GM19025 (cell line): Measurements from ENCODE around the gene NRG3.

Source experiments
- ATAC-seq: cut with Tn5 transposase; IDR thresholded peaks from one replicate; pipeline ENCODE4 v1.9.1; 2021; ENCODE audit warnings: mild to moderate bottlenecking, low read depth, moderate library complexity; ENCODE audit not compliant: unreplicated experiment

Gene NRG3

GRCh38 chr10:82075605-82076004, 200.6 kb downstream of the NRG3 start:
- ATAC-seq, result no peak

DNA sequence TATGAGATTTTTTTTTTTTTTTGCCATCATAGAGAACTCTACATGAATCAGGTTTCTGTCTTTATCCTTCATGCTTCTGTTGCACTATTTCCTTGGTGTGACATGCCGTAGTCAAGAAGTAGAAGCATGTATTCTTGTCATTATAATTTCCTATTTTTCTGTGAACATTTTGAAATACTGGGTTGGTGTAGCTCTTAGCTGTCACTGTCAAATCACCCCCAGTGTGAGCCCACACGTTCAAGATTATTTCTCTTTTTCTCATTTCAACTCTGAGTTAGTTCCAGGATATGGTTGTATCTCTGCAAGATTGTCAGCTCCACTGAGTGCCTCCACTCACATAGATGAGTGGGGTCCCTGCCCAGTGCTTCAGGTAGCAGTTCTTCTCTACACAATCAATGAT, 209.5 kb downstream of the NRG3 start:
- ATAC-seq, result no peak

DNA sequence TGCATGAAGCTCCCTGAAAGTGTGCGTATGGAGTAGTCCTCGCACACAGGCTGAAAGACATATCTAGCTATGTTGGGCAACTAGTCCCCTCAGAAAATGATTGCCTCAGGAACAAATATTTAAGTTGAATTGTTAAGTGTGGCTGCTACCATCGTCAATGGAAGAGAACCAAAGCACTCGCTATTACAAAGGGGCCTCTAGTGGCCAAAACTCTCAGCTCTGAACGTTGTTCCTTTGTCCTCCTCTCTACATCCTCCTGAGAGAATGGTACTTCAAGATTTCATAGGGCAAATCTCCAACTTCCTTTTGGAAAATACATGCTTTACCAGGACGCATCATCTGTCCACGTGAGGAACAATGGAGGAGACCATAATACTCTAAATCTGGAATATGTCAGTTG, 209.9 kb downstream of the NRG3 start:
- ATAC-seq, result no peak

- ATAC-seq, result no peak
Measured at GRCh38 chr10:82089327-82089726, 214.3 kb downstream of the NRG3 start.

DNA sequence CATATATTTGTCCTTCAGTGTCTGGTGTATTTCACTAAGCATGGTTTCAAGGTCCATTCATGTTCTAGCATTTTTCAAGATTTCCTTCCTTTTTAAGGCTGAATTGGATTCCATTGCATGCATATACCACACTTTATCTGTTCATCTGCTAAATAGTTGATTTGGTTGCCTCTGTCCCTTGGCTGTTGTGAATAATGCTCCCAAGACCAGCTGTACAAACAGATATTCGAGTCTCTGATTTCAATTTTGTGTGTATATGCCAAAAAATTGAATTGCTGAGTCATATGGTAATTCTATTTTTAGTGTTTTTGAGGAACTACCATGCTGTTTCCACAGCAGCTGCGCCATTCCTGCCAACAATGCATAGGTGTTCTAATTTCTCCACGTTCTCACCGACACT, 216.4 kb downstream of the NRG3 start:
- no peak for ATAC-seq

GRCh38 chr10:82092111-82092510, 217.1 kb downstream of the NRG3 start:
- no peak for ATAC-seq

- ATAC-seq, result no peak
Measured at GRCh38 chr10:82124713-82125112, 249.7 kb downstream of the NRG3 start.

GRCh38 chr10:82128527-82128926, 253.5 kb downstream of the NRG3 start:
- ATAC-seq, result no peak

DNA sequence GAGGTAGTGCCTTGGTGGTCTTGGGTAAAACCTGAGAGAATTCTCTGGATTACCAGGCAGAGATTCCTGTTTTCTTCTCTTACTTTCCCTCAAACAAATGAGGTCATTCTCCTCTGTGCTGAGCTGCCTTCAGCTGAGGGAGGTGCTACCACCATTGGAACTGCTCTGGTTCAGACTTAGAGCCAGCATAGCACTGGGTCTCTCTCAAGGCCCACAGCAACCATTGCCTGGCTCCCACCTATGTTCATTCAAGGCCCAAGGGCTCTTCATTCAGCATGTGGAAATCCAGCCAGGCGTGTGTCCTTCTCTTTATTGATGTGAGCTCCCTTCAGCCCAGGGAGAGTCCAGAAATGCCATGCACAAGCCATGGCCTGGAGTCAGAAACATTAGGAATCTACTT, 261.1 kb downstream of the NRG3 start:
- no peak for ATAC-seq

GRCh38 chr10:82144153-82144552, 269.2 kb downstream of the NRG3 start:
- no peak for ATAC-seq

GRCh38 chr10:82148764-82149163, 273.8 kb downstream of the NRG3 start:
- ATAC-seq, result no peak

DNA sequence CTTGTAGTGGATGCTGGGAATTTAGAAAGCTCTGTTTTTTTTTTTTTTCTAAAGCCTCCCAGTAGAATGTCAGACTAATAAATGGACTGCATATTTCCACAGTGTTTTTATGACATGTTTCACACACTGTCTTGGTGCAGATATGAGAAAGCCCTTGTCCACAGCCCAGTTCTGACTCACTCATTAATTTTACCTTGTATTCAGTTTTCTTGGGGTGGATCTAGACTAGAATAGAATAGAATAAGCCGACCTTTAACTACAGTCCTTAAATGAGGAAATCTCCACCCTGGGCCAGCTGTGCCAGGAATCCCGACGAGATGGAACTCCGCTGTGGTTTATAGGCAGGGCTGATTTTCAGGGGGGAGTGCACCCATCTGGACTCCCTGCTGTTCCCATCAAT, 274.7 kb downstream of the NRG3 start:
- no peak for ATAC-seq

DNA sequence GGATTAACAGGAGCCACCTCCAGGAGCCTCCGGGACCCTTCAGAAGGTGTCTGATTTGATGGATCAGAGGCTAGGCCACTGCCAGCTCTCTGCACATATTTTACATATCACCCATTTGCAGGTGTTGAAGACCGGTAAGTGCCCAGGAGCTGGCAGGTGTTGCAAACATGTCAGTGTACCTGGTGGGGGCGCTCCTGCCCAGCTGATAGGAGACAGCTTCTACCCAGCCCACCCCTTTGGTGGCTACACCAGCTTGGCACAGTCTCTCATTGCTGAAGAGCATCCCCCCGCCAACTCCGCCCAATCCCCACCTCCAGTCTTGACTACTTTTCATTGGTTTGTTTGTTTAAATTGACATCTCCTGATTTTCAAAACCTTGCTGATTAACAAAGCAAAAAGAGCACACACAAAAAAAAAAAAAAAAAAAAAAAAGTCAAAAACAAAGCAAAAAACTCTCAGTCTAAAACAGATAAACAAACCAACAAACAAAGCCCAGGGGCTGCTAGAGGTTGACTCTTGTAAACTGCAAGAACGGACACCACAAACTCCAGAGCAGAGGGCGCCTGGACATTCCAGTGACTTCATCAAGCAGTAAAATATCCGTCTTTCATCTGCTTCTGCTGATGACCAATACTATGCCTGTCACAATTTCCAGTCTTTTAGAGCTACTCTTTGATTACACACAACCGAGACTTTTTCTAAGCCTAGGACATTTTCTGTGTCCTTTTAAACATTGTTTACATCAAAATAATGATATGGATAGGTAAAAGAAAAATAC, 275.3 kb downstream of the NRG3 start:
- no peak for ATAC-seq

DNA sequence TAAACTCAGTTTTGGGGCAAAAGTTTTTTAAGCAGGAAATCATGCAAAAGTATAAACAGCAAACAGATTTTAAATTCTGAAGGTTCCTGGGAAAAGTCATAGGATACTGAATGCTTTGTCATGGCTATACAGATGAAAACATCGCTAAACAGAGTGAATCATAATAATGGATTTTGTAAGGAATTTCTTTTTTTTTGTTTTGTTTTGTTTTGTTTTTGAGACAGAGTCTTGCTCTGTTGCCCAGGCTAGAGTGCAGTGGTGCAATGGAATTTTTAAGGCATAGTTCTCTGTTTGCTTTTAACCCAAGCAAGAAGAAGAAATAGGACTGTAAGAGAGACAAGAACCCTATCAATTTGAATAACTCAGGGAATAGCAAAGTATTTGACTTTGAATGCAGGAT, 285.3 kb downstream of the NRG3 start:
- no peak for ATAC-seq

DNA sequence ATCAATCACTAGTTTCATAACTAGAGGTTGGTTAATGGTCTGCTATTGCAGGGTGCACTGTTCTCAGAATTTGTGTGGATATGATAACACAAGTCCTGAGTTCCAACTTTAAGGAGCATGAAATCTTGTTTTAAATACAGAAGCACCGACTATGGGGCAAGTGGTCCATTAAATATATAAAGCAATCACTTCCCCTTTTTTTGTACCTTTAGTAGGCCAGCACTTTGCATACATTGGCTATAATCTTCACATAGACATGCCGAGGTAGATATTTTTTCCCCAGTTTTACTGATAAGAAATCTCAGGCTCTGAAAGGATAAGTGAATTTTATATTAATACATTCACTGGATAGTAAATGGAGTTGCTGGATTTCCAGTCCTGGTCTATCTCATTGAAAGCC, 286.3 kb downstream of the NRG3 start:
- no peak for ATAC-seq

DNA sequence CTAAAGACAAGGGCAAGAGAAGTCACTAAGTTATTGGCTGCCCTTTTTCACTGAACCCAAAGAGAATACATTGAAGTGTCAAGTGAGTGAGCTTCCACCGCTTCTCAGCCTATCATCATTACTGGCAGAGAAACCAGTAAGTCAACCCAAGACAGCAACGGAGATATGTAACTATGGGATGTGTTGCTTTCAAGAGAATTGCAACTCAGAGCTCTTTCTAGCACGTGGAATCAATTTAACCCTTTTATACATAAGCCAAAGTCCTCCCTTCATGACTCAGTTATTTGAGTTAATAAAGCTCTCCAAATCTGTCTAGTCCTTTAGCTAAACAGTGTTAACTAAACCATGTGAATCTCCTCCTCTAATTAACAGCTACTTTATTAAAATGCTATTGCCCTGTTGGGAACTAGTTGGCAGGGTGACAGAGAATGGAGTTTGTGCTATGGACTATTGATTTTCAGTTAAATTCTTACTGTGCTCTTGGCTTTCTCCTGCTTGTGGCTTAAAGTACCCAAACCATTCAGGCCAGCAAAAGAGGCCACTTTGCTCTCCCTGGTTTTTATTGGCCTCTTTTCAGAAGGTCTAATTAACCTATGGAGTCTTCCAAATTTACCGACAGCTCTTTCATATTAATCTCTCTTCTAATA, 287.7 kb downstream of the NRG3 start:
- ATAC-seq, result no peak

- no peak for ATAC-seq
Measured at GRCh38 chr10:82171899-82172298, 296.9 kb downstream of the NRG3 start.

DNA sequence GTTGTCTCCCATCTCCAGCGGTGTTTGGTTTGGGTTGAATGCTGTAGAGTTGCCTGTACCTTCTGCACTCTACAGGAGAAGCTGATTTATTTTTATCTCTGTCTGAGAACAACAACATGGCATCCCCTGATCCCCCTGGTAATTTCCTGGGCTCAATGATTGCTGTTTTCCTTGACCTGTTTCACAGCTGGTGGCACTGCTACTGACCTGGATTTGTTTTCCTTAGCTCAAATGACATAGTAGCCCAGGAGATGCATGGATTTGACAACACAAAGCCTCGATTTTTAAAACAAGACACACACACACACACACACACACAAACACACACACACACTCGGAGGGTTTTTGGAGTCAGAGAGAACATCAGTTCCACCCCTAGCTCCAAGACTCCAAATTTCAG, 301.6 kb downstream of the NRG3 start:
- ATAC-seq, result no peak

- no peak for ATAC-seq
Measured at GRCh38 chr10:82190432-82191260, 315.7 kb downstream of the NRG3 start.

- ATAC-seq, result no peak
Measured at GRCh38 chr10:82191653-82192052, 316.7 kb downstream of the NRG3 start.

DNA sequence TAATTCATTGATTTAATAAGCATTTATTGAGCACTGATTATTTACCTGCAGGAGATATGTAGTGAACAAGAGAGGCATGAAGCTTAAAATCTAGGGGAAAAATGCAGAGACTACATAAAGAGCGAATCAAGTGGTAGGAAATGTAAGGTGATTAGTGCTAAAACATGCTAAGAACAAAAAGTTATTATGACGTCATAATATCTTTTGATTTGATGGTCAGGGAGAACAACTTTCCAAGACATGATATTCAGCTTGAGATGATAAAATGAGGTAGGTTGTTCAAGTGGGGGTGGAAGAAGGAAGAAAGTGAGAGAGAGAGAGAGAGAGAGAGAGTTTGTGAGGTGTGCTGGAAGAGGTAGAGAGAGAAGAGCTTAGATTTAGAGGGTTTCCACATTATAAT, 317.7 kb downstream of the NRG3 start:
- ATAC-seq, result no peak
